ENCODE data around the gene LIX1L. TPM values are rescaled to one million over a fixed set of nuclear protein-coding genes. Genes with fewer than 3 reads are reported as not detected.
A peak's percentile ranks its signal among the peaks of the same experiment; 100 is the strongest.

The LIX1L gene
- total RNA-seq, 1 donor from 2014 or later: 4.5 TPM

GRCh38 chr1:145956781-145957442 lies 905 bp downstream of the LIX1L start:
- peaks cover 75% of the 10 kb centered on the region for H3K27me3 Mint-ChIP-seq
- H3K36me3 Mint-ChIP-seq (ENCODE audit: insufficient read depth): no peaks in the 10 kb centered on the region
- peaks cover 35% of the 10 kb centered on the region for H3K4me1 Mint-ChIP-seq (ENCODE audit: low read depth)
- DNase-seq (ENCODE audit: low spot score, unreplicated experiment): no peak
- H3K4me3 Mint-ChIP-seq (ENCODE audit: low read depth): peak overlapping the region; percentile 65
- TF ChIP-seq CTCF (IDR thresholded peaks at IDR 0.05; ENCODE audit: unreplicated experiment): no peak
- H3K27ac Mint-ChIP-seq: no peak overlapping the region
- no peaks in the 10 kb centered on the region for H3K9me3 Mint-ChIP-seq (ENCODE audit: low read depth)

GRCh38 chr1:145956361-145956760 lies 1.5 kb downstream of the LIX1L start:
- no peaks in the 10 kb centered on the region for H3K9me3 Mint-ChIP-seq (ENCODE audit: low read depth)
- H3K4me1 Mint-ChIP-seq (ENCODE audit: low read depth): peaks cover 29% of the 10 kb centered on the region
- no peak overlapping the region for H3K27ac Mint-ChIP-seq
- no peak for TF ChIP-seq CTCF (IDR thresholded peaks at IDR 0.05; ENCODE audit: unreplicated experiment)
- peak overlapping the region; percentile 65 for H3K4me3 Mint-ChIP-seq (ENCODE audit: low read depth)
- no peak for DNase-seq (ENCODE audit: low spot score, unreplicated experiment)
- peaks cover 75% of the 10 kb centered on the region for H3K27me3 Mint-ChIP-seq
- H3K36me3 Mint-ChIP-seq (ENCODE audit: insufficient read depth): no peaks in the 10 kb centered on the region

GRCh38 chr1:145955436-145955835 lies 2.4 kb downstream of the LIX1L start:
- Mint-ChIP-seq H3K4me3 (ENCODE audit: low read depth) (no peak overlapping the region), H3K36me3 (ENCODE audit: insufficient read depth) (no peaks in the 10 kb centered on the region), H3K27me3 (peaks cover 66% of the 10 kb centered on the region), H3K27ac (no peak overlapping the region), H3K4me1 (ENCODE audit: low read depth) (peaks cover 26% of the 10 kb centered on the region), H3K9me3 (ENCODE audit: low read depth) (no peaks in the 10 kb centered on the region)
- no peak for DNase-seq (ENCODE audit: low spot score, unreplicated experiment)
- no peak for TF ChIP-seq CTCF (IDR thresholded peaks at IDR 0.05; ENCODE audit: unreplicated experiment)

DNA sequence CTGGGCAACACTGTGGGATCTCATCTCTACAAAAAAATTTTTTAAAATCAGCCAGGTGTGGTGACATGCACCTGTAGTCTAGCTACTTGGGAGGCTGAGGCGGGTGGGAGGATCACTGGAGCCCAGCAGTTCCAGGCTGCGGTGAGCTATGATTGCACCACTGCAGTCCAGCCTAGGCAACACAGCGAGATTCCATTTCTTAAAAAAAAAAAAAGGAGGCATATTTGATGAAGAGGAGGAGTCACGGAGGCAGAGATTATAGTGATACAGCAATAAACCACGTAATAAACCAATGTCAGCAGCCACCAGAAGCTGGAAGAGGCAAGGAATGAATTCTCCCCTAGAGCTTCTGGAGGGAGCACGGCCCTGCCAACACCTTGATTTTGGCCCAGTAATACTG lies 4.0 kb downstream of the LIX1L start:
- peaks cover 62% of the 10 kb centered on the region for H3K27me3 Mint-ChIP-seq
- no peak overlapping the region for H3K4me3 Mint-ChIP-seq (ENCODE audit: low read depth)
- H3K9me3 Mint-ChIP-seq (ENCODE audit: low read depth): no peaks in the 10 kb centered on the region
- DNase-seq (ENCODE audit: low spot score, unreplicated experiment): no peak
- TF ChIP-seq CTCF (IDR thresholded peaks at IDR 0.05; ENCODE audit: unreplicated experiment): no peak
- no peak overlapping the region for H3K27ac Mint-ChIP-seq
- H3K4me1 Mint-ChIP-seq (ENCODE audit: low read depth): peaks cover 26% of the 10 kb centered on the region
- no peaks in the 10 kb centered on the region for H3K36me3 Mint-ChIP-seq (ENCODE audit: insufficient read depth)

GRCh38 chr1:145952903-145953302 lies 4.9 kb downstream of the LIX1L start:
- Mint-ChIP-seq H3K36me3 (ENCODE audit: insufficient read depth) (no peaks in the 10 kb centered on the region), H3K27me3 (peaks cover 55% of the 10 kb centered on the region), H3K4me3 (ENCODE audit: low read depth) (no peak overlapping the region), H3K4me1 (ENCODE audit: low read depth) (peaks cover 22% of the 10 kb centered on the region), H3K27ac (no peak overlapping the region), H3K9me3 (ENCODE audit: low read depth) (no peaks in the 10 kb centered on the region)
- no peak for TF ChIP-seq CTCF (IDR thresholded peaks at IDR 0.05; ENCODE audit: unreplicated experiment)
- no peak for DNase-seq (ENCODE audit: low spot score, unreplicated experiment)

Data from progenitor cell of endocrine pancreas (in vitro differentiated cells).